NOMO-1 treated with dmso at 0.1 percent for 144 hours (cell line): ENCODE data around the gene TSHZ2.
"Not testable (repeated sequence)": the region's sequence is repeated elsewhere in the genome, so short reads cannot be mapped to it uniquely, and the experiment has no call there.

Experiments
- DNase-seq: peaks from one replicate; lab custom pipeline; 2025; ENCODE audit not compliant: unreplicated experiment; lab: John Stamatoyannopoulos, UW

TSHZ2 gene

GRCh38 chr20:53523615-53524014 lies 551.5 kb downstream of the TSHZ2 start:
- DNase-seq, result not testable (repeated sequence)

DNA sequence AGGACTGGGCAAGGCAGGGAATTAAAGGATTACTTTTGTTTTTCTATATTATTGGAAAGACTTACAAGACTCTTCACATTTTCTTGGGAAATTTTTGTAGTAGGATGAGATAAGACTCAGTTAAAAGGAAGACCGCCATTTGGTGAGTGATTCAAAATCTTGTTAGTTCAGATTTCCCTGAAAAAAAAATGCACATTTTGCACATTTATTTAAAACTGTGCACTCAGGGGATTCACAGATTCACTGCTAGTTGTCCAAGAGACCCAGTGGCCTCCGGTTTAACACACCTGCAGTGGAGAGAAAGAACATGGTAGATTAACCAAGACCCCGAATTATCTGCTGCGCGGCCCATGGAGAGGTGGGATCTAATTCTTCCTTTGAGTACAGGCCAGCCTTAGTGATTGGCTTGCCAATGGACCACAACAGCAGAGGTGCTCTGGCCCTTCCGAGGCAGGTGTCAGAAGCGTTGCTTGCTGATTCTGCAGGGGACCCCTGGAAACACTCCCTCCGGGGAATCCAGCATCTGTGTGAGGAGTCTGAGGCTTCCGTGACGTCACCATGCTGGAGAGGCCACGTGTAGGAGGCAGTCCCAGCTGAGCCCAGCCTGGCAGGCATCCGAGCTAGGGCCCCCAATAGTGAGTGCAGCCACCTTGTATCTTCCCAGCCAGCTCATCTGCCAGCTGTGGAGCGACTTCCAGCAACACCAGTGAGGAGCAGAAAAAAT lies 552.6 kb downstream of the TSHZ2 start:
- DNase-seq, result no peak

GRCh38 chr20:53527196-53527595 lies 555.0 kb downstream of the TSHZ2 start:
- no peak for DNase-seq

DNA sequence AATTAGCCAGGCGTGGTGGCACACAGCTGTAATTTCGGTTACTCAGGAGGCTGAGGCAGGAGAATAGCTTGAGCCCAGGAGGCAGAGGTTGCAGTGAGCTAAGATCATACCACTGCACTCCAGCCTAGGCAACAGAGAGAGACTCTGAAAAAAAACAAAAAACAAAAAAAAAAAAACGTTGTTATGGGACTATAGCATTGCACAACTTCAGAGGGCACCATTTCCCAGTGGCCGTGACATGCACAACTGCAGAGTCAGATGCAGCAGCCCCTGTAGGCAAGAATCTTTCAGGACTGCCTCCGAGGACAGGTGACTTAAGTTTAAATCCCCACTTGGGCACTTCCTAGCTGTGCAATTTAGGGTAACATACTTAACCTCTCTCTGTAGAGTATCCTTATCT lies 557.5 kb downstream of the TSHZ2 start:
- DNase-seq, result no peak

GRCh38 chr20:53530440-53530839 lies 558.3 kb downstream of the TSHZ2 start:
- no peak for DNase-seq

GRCh38 chr20:53532654-53533312 lies 560.6 kb downstream of the TSHZ2 start:
- peak; percentile 52 for DNase-seq

- no peak for DNase-seq
Measured at GRCh38 chr20:53533500-53533899, 561.3 kb downstream of the TSHZ2 start.

- DNase-seq, result no peak
Measured at GRCh38 chr20:53534037-53534436, 561.9 kb downstream of the TSHZ2 start.

- no peak for DNase-seq
Measured at GRCh38 chr20:53535878-53536277, 563.7 kb downstream of the TSHZ2 start.

GRCh38 chr20:53536382-53536781 lies 564.2 kb downstream of the TSHZ2 start:
- DNase-seq, result not testable (repeated sequence)

DNA sequence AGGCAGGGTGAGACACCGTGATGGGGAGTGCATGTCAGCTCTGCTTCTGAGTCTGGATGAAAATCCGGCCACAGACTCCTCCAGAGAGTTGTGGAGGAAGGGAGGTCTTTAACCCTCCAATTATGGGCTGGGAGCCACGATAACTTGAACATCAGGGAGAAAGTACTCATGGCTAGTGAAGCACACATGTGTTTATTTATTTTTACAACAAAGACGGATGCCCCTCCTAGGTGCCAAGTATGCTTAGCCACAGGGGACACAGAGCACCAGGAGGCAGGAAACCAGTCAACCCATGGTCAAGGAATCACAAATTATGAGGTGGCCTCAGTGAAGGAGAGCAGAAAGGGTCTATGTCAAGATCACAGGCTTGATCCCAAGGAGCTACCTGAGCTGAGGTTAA lies 567.4 kb downstream of the TSHZ2 start:
- DNase-seq, result no peak
